Smooth muscle cell (in vitro differentiated cells): ENCODE results near the gene SORCS2. TPM values are rescaled to one million over a fixed set of nuclear protein-coding genes. Genes with fewer than 3 reads are reported as not detected.
A peak's percentile ranks its signal among the peaks of the same experiment; 100 is the strongest.

Source experiments
- DNase-seq: peaks from one replicate; lab custom pipeline; 2025; ENCODE audit not compliant: unreplicated experiment; lab: John Stamatoyannopoulos, UW
- H2AFZ ChIP-seq: fragments of 200-600 bp; sonication (generic); 2 replicates; pipeline ENCODE4 v1.6.0; 2016; ENCODE audit warnings: antibody characterized with exemption, low read depth, mild to moderate bottlenecking
- H3F3A ChIP-seq: fragments of 200-600 bp; sonication (generic); 2 replicates; pipeline ENCODE4 v1.6.0; 2017; ENCODE audit warnings: antibody characterized with exemption, low read depth
- H3K27ac ChIP-seq: fragments of 200-600 bp; sonication (generic); 2 replicates; pipeline ENCODE4 v1.5.1; 2016; ENCODE audit warnings: low read depth, mild to moderate bottlenecking
- H3K27me3 ChIP-seq: fragments of 200-600 bp; sonication (generic); 2 replicates; pipeline ENCODE4 v1.6.1; 2016; ENCODE audit warnings: low read depth, mild to moderate bottlenecking
- H3K36me3 ChIP-seq: fragments of 200-600 bp; sonication (generic); 2 replicates; pipeline ENCODE4 v1.5.1; 2016; ENCODE audit warnings: low read depth
- H3K4me1 ChIP-seq: fragments of 200-600 bp; sonication (generic); 2 replicates; pipeline ENCODE4 v1.5.1; 2016; ENCODE audit warnings: low read depth
- H3K4me2 ChIP-seq: fragments of 200-600 bp; sonication (generic); 2 replicates; pipeline ENCODE4 v1.6.0; 2016; ENCODE audit warnings: mild to moderate bottlenecking
- H3K4me3 ChIP-seq: fragments of 200-600 bp; sonication (generic); 2 replicates; pipeline ENCODE4 v1.5.1; 2016; ENCODE audit warnings: mild to moderate bottlenecking
- H3K79me2 ChIP-seq: fragments of 200-600 bp; sonication (generic); 2 replicates; pipeline ENCODE4 v1.6.0; 2016; ENCODE audit warnings: low read depth, mild to moderate bottlenecking
- H3K9ac ChIP-seq: fragments of 200-600 bp; sonication (generic); 2 replicates; pipeline ENCODE4 v1.6.0; 2016; ENCODE audit warnings: low read depth
- H3K9me3 ChIP-seq: fragments of 200-600 bp; sonication (generic); replicated peaks from 2 replicates; pipeline ENCODE4 v1.5.1; 2016; ENCODE audit warnings: low read depth
- H4K20me1 ChIP-seq: fragments of 200-600 bp; sonication (generic); 2 replicates; pipeline ENCODE4 v1.6.0; 2016; ENCODE audit warnings: low read depth
- CTCF ChIP-seq: fragments of 200-600 bp; sonication (generic); IDR thresholded peaks from 2 replicates; pipeline ENCODE4 v1.5.1; 2017; ENCODE audit warnings: borderline replicate concordance, mild to moderate bottlenecking, antibody characterized with exemption; ENCODE audit not compliant: insufficient read depth, poor library complexity, severe bottlenecking
- WGBS: methylation state at CpG from one replicate; pipeline ENCODE4 v1.1.7; 2016; ENCODE audit warnings: low lambda C conversion rate; 5-methylcytosine and 5-hydroxymethylcytosine counted together
- polyA plus RNA-seq: library from polyadenylated mRNA; unstranded; fragments of >200 nt; fragmentation: Nextera tagmentation; extraction: Ambion mirVana; gene quantifications from 2 replicates; pipeline ENCODE4 v1.2.1, GENCODE V29; 2016
- total RNA-seq: library from RNA; depleted of rRNA; stranded (reverse); fragments of >200 nt; gene quantifications from 2 replicates; pipeline ENCODE4 v1.2.3, GENCODE V29; 2014

The SORCS2 gene
- total and polyA plus RNA-seq, 2 experiments from 2014 or later = 5.2 to 9.3 TPM

DNA sequence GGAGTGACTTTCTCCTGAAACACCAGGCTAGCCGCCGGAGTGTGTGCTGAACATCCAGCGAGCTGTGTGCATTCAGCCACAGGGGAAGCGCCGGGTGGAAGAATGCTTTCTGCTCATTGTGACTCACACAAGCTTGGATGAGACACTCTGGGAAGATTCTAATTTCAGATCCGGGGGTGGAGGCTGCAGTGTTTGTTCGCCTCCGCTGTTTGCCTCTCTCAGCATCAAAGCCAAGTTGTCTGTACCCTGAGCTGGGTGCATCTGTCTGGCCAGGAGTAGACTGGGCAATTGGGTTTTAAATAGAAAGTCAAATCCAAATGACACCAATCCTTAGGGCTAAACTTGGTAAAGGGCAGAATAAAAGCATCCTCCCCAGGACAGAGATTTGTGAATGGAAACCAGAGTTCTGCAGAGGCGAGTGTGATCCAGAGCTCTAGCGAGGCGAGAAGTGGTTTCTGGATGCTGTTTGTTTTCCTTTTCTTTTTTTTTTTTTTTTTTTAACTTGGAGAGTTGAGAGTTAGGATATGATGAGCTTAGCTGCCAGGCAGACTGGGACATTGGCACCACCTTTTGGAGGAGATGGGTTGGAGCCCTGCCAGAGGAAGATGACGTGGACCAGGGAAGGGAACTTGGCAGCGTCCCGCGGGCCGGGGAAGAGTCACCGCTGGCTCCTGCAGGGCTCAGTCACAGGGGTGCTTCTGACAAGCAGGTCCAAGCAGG, 438.4 kb downstream of the SORCS2 start:
- Histone ChIP-seq H3K9me3 (no peaks in the 10 kb centered on the region), H2AFZ (no peak overlapping the region), H3K27ac (peak overlapping the region; percentile 5), H3F3A (no peaks in the 10 kb centered on the region), H3K36me3 (no peaks in the 10 kb centered on the region), H3K79me2 (no peaks in the 10 kb centered on the region), H4K20me1 (no peaks in the 10 kb centered on the region), H3K4me2 (peak overlapping the region; percentile 61), H3K9ac (no peak overlapping the region), H3K4me1 (no peaks in the 10 kb centered on the region), H3K4me3 (no peak overlapping the region), H3K27me3 (no peaks in the 10 kb centered on the region)
- no peak for DNase-seq
- TF ChIP-seq CTCF = no peak
- WGBS = 51% methylated on average over 17 of the region's 17 CpGs

DNA sequence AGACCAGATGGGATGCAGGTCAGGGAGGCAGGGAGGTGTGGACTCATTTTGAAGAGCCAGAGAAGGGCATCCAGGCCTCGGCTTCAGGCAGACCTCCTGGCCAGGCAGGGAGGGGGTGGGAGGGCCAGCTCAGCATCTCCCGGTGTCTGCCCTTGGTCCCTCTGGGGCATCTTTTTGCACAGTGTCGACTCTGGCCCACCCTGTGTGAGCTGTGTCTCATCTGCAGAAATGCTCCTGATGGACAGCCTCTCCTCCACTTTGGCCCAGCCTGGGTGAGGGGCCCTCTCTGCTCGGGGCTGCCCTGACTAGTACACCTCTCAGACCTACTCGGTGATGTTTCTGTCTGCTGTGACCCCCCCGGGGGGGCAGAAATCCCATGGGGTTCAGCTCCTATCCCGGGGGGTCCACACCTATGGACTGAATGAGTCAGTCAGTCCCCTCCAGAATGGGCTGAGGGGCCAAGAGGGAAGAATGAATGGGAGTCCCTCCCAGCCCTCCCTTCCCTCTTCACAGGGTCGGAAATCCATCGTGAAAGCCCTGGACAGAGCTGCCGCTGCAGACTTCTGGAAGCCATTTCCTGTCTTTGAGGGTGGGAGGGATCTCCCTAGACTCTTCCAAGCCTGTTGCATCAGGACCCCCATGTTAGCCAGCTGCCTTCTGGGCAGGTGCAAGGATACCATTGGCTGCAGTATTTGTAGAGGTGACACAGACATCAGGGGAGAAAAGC, 439.1 kb downstream of the SORCS2 start:
- no peaks in the 10 kb centered on the region for H3K9me3 ChIP-seq
- TF ChIP-seq CTCF = no peak
- WGBS = 66% methylated on average over 8 of the region's 10 CpGs
- no peak overlapping the region for H3K27ac ChIP-seq
- no peak overlapping the region for H3K9ac ChIP-seq
- H3K4me1 ChIP-seq = no peaks in the 10 kb centered on the region
- H3K4me3 ChIP-seq = no peak overlapping the region
- H3K27me3 ChIP-seq = no peaks in the 10 kb centered on the region
- H3F3A ChIP-seq = no peaks in the 10 kb centered on the region
- no peak for DNase-seq
- no peaks in the 10 kb centered on the region for H3K79me2 ChIP-seq
- no peak overlapping the region for H2AFZ ChIP-seq
- H3K36me3 ChIP-seq = no peaks in the 10 kb centered on the region
- H4K20me1 ChIP-seq = no peaks in the 10 kb centered on the region
- H3K4me2 ChIP-seq = no peak overlapping the region

GRCh38 chr4:7632341-7632740, 440.0 kb downstream of the SORCS2 start:
- H3F3A ChIP-seq = no peaks in the 10 kb centered on the region
- no peak overlapping the region for H2AFZ ChIP-seq
- H3K4me2 ChIP-seq = no peak overlapping the region
- no peak overlapping the region for H3K27ac ChIP-seq
- WGBS = 86% methylated on average over 12 of the region's 12 CpGs
- no peaks in the 10 kb centered on the region for H3K79me2 ChIP-seq
- TF ChIP-seq CTCF = no peak
- no peak overlapping the region for H3K4me3 ChIP-seq
- no peaks in the 10 kb centered on the region for H3K4me1 ChIP-seq
- no peaks in the 10 kb centered on the region for H3K9me3 ChIP-seq
- H3K9ac ChIP-seq = no peak overlapping the region
- no peak for DNase-seq
- H3K27me3 ChIP-seq = no peaks in the 10 kb centered on the region
- H3K36me3 ChIP-seq = no peaks in the 10 kb centered on the region
- no peaks in the 10 kb centered on the region for H4K20me1 ChIP-seq
